ENCODE measurements around the gene NPHP4.

The NPHP4 gene

GRCh38 chr1:5887349-5887970 is 104.8 kb downstream of the NPHP4 start:
- DNase-seq = no peak

- DNase-seq = no peak
Measured at GRCh38 chr1:5886541-5887348, 105.5 kb downstream of the NPHP4 start.

GRCh38 chr1:5886140-5886483 is 106.1 kb downstream of the NPHP4 start:
- DNase-seq = no peak

- DNase-seq = no peak
Measured at GRCh38 chr1:5885471-5886139, 106.6 kb downstream of the NPHP4 start.

- no peak for DNase-seq
Measured at GRCh38 chr1:5884110-5884509, 108.1 kb downstream of the NPHP4 start.

GRCh38 chr1:5883129-5884048 is 108.8 kb downstream of the NPHP4 start:
- DNase-seq = no peak

- DNase-seq = no peak
Measured at GRCh38 chr1:5882367-5883128, 109.7 kb downstream of the NPHP4 start.

- DNase-seq = no peak
Measured at GRCh38 chr1:5881526-5882222, 110.6 kb downstream of the NPHP4 start.

GRCh38 chr1:5880630-5881405 is 111.4 kb downstream of the NPHP4 start:
- no peak for DNase-seq

GRCh38 chr1:5879421-5879820 is 112.8 kb downstream of the NPHP4 start:
- DNase-seq = no peak

- no peak for DNase-seq
Measured at GRCh38 chr1:5878971-5879370, 113.3 kb downstream of the NPHP4 start.

GRCh38 chr1:5877683-5878530 is 114.3 kb downstream of the NPHP4 start:
- no peak for DNase-seq

- DNase-seq = no peak
Measured at GRCh38 chr1:5877001-5877400, 115.2 kb downstream of the NPHP4 start.

GRCh38 chr1:5876094-5876650 is 116.1 kb downstream of the NPHP4 start:
- DNase-seq = no peak

- DNase-seq = no peak
Measured at GRCh38 chr1:5875345-5875910, 116.8 kb downstream of the NPHP4 start.

GRCh38 chr1:5874416-5875110 is 117.7 kb downstream of the NPHP4 start:
- DNase-seq = no peak

- DNase-seq = no peak
Measured at GRCh38 chr1:5873556-5873955, 118.7 kb downstream of the NPHP4 start.

- no peak for DNase-seq
Measured at GRCh38 chr1:5872886-5873285, 119.3 kb downstream of the NPHP4 start.
